GM12875 (cell line): Measurements from ENCODE around the gene ATP6V1A.
"Not testable (repeated sequence)": the region's sequence is repeated elsewhere in the genome, so short reads cannot be mapped to it uniquely, and the experiment has no call there.

Experiments used
- H3K4me3 ChIP-seq: one replicate; pipeline ENCODE4 v1.5.1; 2011; ENCODE audit warnings: low read depth, low read length, control low read depth
- TF ChIP-seq, protein P1 (sequence below): IDR thresholded peaks from 2 replicates; pipeline ENCODE4 v1.5.1; 2011; ENCODE audit warnings: low read depth, mild to moderate bottlenecking, control low read depth, inconsistent platforms, low read length, moderate library complexity, borderline replicate concordance; ENCODE audit not compliant: insufficient read depth

The ATP6V1A gene

DNA sequence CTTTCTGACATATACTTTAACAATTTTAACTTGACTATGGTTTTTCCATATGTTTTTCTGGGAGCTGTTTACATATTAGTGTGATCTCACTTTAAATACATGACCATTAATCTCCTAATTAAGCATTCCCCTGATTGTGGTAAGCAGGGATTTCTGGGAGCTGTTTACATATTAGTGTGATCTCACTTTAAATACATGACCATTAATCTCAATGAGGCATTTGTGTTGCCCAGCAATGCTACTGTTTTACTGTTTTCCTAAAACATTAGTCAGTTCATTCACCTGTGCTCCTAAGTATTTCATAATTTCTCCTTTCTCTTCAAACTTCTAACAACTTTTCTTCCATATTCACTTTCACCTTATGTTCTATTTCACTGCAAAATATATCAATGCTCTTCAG is 88.1 kb downstream of the ATP6V1A start:
- TF ChIP-seq, protein P1, sequence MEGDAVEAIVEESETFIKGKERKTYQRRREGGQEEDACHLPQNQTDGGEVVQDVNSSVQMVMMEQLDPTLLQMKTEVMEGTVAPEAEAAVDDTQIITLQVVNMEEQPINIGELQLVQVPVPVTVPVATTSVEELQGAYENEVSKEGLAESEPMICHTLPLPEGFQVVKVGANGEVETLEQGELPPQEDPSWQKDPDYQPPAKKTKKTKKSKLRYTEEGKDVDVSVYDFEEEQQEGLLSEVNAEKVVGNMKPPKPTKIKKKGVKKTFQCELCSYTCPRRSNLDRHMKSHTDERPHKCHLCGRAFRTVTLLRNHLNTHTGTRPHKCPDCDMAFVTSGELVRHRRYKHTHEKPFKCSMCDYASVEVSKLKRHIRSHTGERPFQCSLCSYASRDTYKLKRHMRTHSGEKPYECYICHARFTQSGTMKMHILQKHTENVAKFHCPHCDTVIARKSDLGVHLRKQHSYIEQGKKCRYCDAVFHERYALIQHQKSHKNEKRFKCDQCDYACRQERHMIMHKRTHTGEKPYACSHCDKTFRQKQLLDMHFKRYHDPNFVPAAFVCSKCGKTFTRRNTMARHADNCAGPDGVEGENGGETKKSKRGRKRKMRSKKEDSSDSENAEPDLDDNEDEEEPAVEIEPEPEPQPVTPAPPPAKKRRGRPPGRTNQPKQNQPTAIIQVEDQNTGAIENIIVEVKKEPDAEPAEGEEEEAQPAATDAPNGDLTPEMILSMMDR: no peak
- H3K4me3 ChIP-seq: no peak overlapping the region

DNA sequence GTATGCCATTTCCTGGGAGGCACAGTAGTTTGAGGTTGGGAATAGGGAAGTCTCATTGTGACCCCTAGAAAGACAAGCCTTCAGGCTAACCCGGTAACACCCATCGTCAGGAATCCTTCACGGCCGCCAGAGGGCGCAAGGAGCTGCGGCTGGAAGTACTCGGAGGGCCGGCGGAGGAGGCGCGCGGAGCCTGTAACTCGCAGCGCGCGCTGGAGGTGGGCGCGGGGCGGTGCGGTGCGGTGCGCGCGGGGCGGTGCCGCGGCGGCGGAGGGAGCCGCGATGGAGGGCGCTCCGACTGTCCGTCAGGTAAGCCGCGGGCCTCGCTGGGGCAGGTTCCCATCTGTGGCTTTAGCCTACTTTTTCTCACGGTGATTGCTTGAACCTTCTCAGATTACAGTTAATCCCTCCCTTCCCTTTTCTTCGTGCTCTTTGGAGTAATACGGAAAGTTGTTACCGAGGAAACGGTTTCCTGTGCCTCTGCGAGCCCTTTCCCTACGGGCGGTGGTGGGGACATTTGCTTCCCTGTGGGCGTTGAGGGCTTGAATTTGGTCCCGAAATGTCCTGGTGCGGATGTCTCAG is 91.9 kb downstream of the ATP6V1A start, which contains the start of gene GRAMD1C:
TSS of gene GRAMD1C (plus strand) at position 158 of the 579 bp plus-strand sequence. CDS start at position 280, 122 bp downstream.
- H3K4me3 ChIP-seq: peak within 1 kb of the TSS; percentile 49
- TF ChIP-seq, protein P1: peak; percentile 91

DNA sequence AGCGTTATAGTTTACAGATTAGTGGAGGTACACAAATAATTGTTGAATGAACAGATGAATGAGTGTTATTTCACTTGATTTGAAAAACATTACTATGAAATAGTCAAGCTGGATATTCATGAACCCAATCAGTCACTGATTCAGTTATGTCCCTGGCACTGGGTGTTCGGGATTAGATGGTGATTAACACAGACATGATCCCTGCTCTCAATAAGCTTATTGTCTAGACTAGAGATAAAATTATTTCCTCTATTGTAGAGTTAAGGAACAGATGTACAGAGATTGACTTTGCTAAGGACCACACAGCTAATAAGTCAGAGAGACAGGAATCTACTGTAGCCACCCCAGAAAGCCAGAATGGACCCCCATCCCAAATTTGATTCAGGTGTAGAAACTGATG is 92.7 kb downstream of the ATP6V1A start:
- H3K4me3 ChIP-seq: no peak overlapping the region

DNA sequence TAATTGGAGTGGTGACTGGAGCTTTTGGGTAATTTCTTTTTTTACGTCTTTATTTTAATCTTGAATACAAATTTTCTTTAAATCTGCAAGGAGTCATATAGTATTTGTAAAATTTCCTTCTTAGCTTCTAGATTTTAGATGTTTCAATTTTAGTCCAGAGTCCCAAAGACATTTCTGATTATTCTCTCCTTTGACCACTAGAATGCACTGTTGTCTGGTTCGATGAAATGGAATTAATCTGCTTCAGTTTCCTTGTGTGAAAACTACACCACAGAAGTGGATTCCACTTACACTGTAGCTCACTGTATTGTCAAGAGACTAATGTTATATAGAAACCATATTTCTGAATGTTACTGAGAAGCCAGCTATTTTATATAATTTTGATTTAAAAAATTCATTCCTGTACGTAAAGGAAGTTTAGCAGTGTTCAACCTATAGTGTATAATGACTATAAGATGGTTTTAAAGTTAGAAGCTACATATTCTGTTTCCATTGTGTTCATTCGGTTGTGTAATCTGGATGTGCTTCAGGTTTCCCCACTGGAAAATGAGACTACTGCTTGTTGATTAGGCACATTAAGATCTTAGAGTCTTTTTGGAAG is 97.9 kb downstream of the ATP6V1A start:
- no peak overlapping the region for H3K4me3 ChIP-seq
- TF ChIP-seq, protein P1: peak; percentile 32; the same call in 1 of the 2 replicates

More for the DNA sequence above, 92.7 kb downstream of the ATP6V1A start:
- TF ChIP-seq, protein P1: no peak

DNA sequence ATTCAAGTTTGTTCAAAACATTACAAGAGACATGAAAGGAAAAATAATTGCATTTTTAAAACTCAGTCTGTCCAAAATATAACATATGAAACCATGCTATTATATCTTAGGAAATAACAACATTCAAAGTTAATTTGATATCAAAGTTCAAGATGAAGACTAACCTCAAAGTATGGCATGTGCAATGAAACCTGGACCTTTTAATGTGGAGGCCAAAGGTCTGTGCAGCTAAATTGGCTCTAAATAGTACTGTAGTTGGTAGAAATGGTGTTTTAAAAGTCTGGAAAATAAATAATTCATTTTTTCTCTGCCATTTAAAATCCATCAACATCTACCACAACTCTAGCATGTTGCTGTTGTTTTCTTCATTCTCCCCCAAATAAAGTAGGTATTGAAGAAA is 100.4 kb downstream of the ATP6V1A start:
- TF ChIP-seq, protein P1: no peak
- no peak overlapping the region for H3K4me3 ChIP-seq

DNA sequence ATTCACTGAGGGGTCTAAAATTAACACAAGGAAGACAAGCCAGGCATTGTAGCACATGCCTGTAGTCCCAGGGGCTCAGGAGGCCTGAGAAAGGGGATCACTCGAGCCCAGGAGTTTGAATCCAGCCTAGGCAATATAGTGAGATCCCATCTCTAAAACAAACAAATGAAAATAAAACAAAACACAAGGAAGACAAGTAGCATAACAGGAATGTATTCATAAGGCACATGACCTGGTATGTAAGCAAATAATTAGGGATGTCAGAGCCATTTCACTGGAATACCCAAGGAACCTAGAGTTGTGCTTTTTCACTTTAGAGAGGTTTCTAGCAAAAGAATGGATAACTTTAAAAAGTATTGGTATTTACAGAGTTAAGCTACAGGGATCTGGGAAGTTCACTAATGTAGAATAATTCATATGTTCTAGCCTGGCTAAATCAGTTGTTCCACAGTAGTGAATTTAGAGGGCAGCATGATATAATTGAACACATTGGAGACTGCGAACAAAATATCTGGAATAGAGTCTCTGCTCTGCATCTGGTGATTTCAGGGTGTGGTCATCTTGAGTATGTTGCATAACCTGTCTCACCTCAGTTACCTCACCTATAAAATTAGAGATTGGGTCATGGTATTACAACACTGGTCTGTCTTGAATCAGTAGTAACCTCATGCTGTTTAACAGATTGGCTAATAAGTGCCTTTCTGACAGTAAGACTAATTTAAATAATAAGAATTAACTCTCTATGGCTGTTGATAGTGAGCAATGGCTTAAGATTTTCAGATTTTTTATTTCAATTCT is 101.0 kb downstream of the ATP6V1A start:
- TF ChIP-seq, protein P1: no peak
- no peak overlapping the region for H3K4me3 ChIP-seq

DNA sequence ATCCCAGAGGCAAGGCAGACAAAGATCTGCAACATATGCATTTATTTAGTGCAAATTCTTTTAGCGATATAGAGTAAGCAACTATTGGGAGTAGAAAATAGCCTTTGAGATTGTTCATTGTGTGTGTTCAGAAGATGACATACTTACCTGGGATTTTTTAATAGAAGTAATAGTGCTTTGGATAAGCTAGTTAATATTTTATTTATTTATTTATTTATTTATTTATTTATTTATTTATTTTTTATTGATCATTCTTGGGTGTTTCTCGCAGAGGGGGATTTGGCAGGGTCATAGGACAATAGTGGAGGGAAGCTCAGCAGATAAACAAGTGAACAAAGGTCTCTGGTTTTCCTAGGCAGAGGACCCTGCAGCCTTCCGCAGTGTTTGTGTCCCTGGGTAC is 102.2 kb downstream of the ATP6V1A start:
- H3K4me3 ChIP-seq: not testable (repeated sequence)

DNA sequence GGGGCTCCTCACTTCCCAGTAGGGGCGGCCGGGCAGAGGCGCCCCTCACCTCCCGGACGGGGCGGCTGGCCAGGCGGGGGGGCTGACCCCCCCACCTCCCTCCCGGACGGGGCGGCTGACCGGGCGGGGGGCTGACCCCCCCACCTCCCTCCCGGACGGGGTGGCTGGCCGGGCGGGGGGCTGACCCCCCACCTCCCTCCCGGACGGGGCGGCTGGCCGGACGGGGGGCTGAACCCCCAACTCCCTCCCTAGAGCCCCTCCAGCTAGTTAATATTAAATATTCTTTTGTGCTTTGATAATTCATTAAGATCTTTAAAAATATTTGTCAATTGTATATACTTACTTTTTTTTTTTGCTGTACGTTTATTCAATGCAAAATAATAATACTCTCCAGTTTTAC is 103.0 kb downstream of the ATP6V1A start:
- not testable (repeated sequence) for H3K4me3 ChIP-seq

DNA sequence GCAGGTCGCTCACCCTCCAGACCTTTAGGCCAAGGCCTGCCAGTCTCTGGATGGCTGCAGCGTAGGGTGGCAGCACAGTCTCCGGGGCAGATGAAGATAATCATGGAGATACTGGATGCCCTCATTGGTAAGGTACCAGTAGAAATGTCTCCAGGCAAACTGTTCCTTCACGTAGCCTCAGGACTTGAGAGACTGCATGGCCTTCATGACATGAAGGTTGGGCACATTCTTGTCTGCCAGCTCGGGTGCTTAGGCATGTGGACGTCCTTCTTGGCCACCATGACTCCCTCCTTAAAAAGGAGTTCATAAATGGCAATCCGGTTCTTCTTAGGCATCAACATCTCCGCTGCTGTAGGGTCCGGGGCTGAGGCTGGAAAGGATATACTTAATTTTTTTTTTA is 103.6 kb downstream of the ATP6V1A start:
- H3K4me3 ChIP-seq: not testable (repeated sequence)
